Loucy (cell line): Measurements from ENCODE around the gene NNAT.

Experiments
- CTCF ChIP-seq: fragments of 200-600 bp; sonication (generic); conservative IDR thresholded peaks from 2 replicates; pipeline ENCODE4 v1.5.1; 2014; ENCODE audit warnings: mild to moderate bottlenecking, antibody characterized with exemption, low read length
- EZH2phosphoT487 ChIP-seq: fragments of 200-600 bp; IDR thresholded peaks from 2 replicates; pipeline ENCODE4 v1.6.1; 2018; ENCODE audit warnings: antibody characterized with exemption, mild to moderate bottlenecking, moderate library complexity, borderline replicate concordance

GRCh38 chr20:37523012-37523391 lies 2.0 kb downstream of the NNAT start:
- TF ChIP-seq CTCF (no peak), EZH2phosphoT487 (no peak)
